ENCODE results near the gene MORN1. TPM values are rescaled to one million over a fixed set of nuclear protein-coding genes. Genes with fewer than 3 reads are reported as not detected.

The MORN1 gene
- total and polyA plus RNA-seq, 10 donors, result 1.9 to 13.5 (median 6.9) TPM

DNA sequence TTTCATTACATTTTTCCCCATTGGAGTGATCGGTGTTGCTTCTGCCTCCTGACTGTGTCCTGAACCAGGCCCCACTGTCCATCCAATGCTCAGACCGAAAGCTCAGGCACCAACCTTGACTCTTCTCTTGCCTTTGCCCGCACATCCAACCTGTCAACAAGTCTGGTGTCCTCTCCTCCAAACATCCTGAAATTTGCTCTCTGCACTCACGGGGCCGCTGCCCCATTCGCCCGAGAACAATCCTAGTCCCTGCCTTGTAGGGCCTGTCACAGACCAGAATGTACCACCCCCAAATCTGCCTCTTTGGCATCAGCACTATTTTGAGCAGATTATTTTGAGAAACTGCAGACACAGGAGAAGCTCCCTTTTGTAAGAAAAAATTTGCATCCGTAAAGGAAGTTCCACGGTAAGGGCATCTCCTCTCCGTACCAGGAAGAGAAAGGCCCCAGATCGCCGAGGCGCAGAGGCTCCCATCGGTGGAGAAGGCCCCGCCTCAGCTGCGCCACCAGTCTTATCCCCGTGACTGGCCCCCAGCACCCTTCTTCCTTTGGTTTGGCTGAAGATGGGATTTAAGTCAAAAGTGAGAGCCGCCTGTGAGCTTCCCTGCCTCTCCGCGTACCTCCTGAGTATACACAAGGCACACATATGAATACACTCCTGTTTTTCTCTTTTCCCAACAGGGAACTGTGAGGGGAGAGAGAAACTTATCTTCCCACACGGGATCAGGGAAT is 7.1 kb downstream of the MORN1 start:
- WGBS, 5 donors, result 89 to 93% (median 92%) methylated on average over 21 of the region's 21 CpGs
- H3K27ac ChIP-seq, result no peak overlapping the region
- peak; percentile 60 for DNase-seq
- no peak overlapping the region for H3K4me3 ChIP-seq
- peaks cover 0 to 29% (median 15%) of the 10 kb centered on the region in 6 donors for H3K4me1 ChIP-seq
- H3K27me3 ChIP-seq (replicated peaks in 1 of 7), result no peaks in the 10 kb centered on the region
- H3K36me3 ChIP-seq, result peaks cover 0 to 17% (median 0%) of the 10 kb centered on the region in 6 donors
- intact Hi-C loops (cut with DNase I; ENCODE audit: low total_unique reads), result no loop called here
- H3K9me3 ChIP-seq, result no peaks in the 10 kb centered on the region
- TF ChIP-seq POLR2A (IDR thresholded peaks at IDR 0.05), result no peak
- no peak for TF ChIP-seq POLR2AphosphoS5 (IDR thresholded peaks at IDR 0.05)
- TF ChIP-seq, protein P1, sequence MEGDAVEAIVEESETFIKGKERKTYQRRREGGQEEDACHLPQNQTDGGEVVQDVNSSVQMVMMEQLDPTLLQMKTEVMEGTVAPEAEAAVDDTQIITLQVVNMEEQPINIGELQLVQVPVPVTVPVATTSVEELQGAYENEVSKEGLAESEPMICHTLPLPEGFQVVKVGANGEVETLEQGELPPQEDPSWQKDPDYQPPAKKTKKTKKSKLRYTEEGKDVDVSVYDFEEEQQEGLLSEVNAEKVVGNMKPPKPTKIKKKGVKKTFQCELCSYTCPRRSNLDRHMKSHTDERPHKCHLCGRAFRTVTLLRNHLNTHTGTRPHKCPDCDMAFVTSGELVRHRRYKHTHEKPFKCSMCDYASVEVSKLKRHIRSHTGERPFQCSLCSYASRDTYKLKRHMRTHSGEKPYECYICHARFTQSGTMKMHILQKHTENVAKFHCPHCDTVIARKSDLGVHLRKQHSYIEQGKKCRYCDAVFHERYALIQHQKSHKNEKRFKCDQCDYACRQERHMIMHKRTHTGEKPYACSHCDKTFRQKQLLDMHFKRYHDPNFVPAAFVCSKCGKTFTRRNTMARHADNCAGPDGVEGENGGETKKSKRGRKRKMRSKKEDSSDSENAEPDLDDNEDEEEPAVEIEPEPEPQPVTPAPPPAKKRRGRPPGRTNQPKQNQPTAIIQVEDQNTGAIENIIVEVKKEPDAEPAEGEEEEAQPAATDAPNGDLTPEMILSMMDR (IDR thresholded peaks at IDR 0.05 in 8 of 11, conservative IDR thresholded peaks at IDR 0.05 in 3 of 11), result no peak

DNA sequence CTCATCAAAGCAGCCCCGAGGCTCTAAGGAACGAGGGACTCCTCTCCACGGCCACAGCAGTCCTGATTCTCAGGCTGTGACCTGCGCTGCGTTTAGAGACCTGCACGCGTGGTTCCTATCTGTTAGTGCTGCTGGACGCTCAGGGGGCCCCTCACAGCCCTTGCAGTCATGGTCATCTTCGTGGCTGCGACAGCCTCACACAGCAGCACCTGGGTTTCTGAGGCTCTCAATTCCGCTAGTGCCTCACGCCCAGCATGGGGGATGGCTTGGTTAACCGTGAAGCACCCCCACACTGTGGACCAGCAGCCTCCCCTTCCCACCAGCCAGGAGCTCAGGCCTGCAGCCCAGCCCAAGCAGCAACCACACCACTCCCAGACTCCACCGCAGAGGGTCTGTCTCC is 7.8 kb downstream of the MORN1 start:
- H3K27me3 ChIP-seq (replicated peaks in 1 of 7), result no peaks in the 10 kb centered on the region
- no peaks in the 10 kb centered on the region for H3K9me3 ChIP-seq
- TF ChIP-seq POLR2A (IDR thresholded peaks at IDR 0.05), result no peak
- peak in 1 of 3 donors; percentile 17 for TF ChIP-seq POLR2AphosphoS5 (IDR thresholded peaks at IDR 0.05)
- TF ChIP-seq, protein P1 (IDR thresholded peaks at IDR 0.05 in 8 of 11, conservative IDR thresholded peaks at IDR 0.05 in 3 of 11), result no peak
- peaks cover 0 to 32% (median 15%) of the 10 kb centered on the region in 6 donors for H3K4me1 ChIP-seq
- H3K27ac ChIP-seq, result no peak overlapping the region
- peak; percentile 62 for DNase-seq
- 84 to 97% (median 92%) methylated on average over 14 of the region's 14 CpGs for WGBS, 5 donors
- peaks cover 0 to 17% (median 0%) of the 10 kb centered on the region in 6 donors for H3K36me3 ChIP-seq
- no peak overlapping the region for H3K4me3 ChIP-seq
- intact Hi-C loops (cut with DNase I; ENCODE audit: low total_unique reads), result loop anchor here (2.0 kb wide), 1 partner anchor 189 kb away; the partner anchor contains the start of gene FAAP20

DNA sequence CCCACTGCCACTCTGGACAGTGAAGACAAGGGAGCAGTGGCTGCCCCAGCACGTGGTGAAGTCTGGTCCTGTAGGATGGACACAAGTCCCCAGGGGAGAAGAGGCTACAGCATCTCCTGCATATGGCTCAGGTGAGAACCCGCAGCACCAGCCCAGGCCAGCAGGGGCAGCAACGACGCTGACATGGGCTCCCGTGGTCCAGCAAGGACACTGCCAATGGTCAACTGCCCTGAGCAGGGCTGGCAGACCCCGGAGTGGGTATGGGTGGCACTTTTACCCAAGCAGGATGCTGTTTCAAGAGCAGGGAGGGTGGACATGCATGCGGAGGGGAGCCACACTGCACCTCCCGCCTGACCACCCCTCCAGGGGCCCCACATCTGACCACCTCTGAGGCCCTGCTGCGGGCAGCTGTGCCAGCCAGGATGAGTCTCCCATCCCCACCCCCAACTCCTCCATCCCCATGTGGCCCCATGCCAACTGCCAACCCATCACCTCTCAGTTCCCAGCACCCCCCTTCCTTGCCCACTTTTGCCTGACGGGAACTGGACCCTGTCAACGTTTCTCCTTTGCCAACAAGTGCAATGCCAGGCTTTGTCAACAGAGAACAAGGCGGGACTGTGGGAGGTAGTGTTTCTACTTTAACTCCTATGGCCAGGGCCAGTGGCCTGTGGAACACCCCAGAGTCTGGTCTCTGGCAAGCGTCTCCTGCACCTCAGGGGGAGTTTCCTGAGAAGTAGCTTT is 8.6 kb downstream of the MORN1 start:
- no peaks in the 10 kb centered on the region for H3K9me3 ChIP-seq
- H3K36me3 ChIP-seq, result peaks cover 0 to 12% (median 0%) of the 10 kb centered on the region in 6 donors
- 60 to 69% (median 62%) methylated on average over 10 to 13 of the region's 13 CpGs for WGBS, 5 donors
- H3K27ac ChIP-seq, result no peak overlapping the region
- H3K4me1 ChIP-seq, result peaks cover 0 to 32% (median 15%) of the 10 kb centered on the region in 6 donors
- TF ChIP-seq, protein P1 (IDR thresholded peaks at IDR 0.05 in 8 of 11, conservative IDR thresholded peaks at IDR 0.05 in 3 of 11), result peak in 6 of 11 experiments; percentile 15 to 53 (median 32)
- TF ChIP-seq POLR2A (IDR thresholded peaks at IDR 0.05), result no peak
- no peak overlapping the region for H3K4me3 ChIP-seq
- H3K27me3 ChIP-seq (replicated peaks in 1 of 7), result no peaks in the 10 kb centered on the region
- DNase-seq, result peak; percentile 81
- intact Hi-C loops (cut with DNase I; ENCODE audit: low total_unique reads), result loop anchor here (2.0 kb wide), 1 partner anchor 188 kb away; the partner anchor contains the start of gene FAAP20
